Measurements from ENCODE around the gene CHRND. TPM values are rescaled to one million over a fixed set of nuclear protein-coding genes. Genes with fewer than 3 reads are reported as not detected.
A peak's percentile ranks its signal among the peaks of the same experiment; 100 is the strongest.
"Not testable (repeated sequence)": the region's sequence is repeated elsewhere in the genome, so short reads cannot be mapped to it uniquely, and the experiment has no call there.

The CHRND gene
- total RNA-seq, 1 experiment from 2014 or later = not detected

GRCh38 chr2:232545511-232546375, 19.8 kb downstream of the CHRND start:
- no peaks in the 10 kb centered on the region; the same call in 1 of the 2 replicates for H3K36me3 ChIP-seq (replicated peaks; ENCODE audit: control insufficient read depth, insufficient read depth, low read length)
- DNase-seq = no peak
- no peak overlapping the region for H3K4me3 ChIP-seq (ENCODE audit: insufficient read depth, low read depth, low read length)
- H3K27me3 ChIP-seq (ENCODE audit: control insufficient read depth, insufficient read depth, low read length) = no peaks in the 10 kb centered on the region

- Histone ChIP-seq H3K36me3 (replicated peaks; ENCODE audit: control insufficient read depth, insufficient read depth, low read length) (no peaks in the 10 kb centered on the region; the same call in 1 of the 2 replicates), H3K4me3 (ENCODE audit: insufficient read depth, low read depth, low read length) (no peak overlapping the region), H3K27me3 (ENCODE audit: control insufficient read depth, insufficient read depth, low read length) (no peaks in the 10 kb centered on the region)
- no peak for DNase-seq
Observed at GRCh38 chr2:232547991-232548390, 22.0 kb downstream of the CHRND start.

GRCh38 chr2:232549655-232550353, 23.8 kb downstream of the CHRND start:
- no peak for DNase-seq
- Histone ChIP-seq H3K36me3 (replicated peaks; ENCODE audit: control insufficient read depth, insufficient read depth, low read length) (no peaks in the 10 kb centered on the region; the same call in none of the 2 replicates), H3K27me3 (ENCODE audit: control insufficient read depth, insufficient read depth, low read length) (no peaks in the 10 kb centered on the region), H3K4me3 (ENCODE audit: insufficient read depth, low read depth, low read length) (peak overlapping the region; percentile 84)

GRCh38 chr2:232550354-232551249, 24.6 kb downstream of the CHRND start, which contains the start of the genes EIF4E2 and TIGD1:
Gene EIF4E2, plus strand, starts transcription at chr2:232550689. Its CDS starts 36 bp downstream, at chr2:232550725.
Gene TIGD1, minus strand, starts transcription at chr2:232550557. Its CDS starts 675 bp downstream, at chr2:232549882.
- Histone ChIP-seq H3K4me3 (ENCODE audit: insufficient read depth, low read depth, low read length) (peak within 1 kb of the TSS; percentile 84), H3K36me3 (replicated peaks; ENCODE audit: control insufficient read depth, insufficient read depth, low read length) (no peaks in the 10 kb centered on the region; the same call in none of the 2 replicates), H3K27me3 (ENCODE audit: control insufficient read depth, insufficient read depth, low read length) (no peaks in the 10 kb centered on the region)
- peak; percentile 99 for DNase-seq

GRCh38 chr2:232551250-232551638, 25.3 kb downstream of the CHRND start:
- H3K4me3 ChIP-seq (ENCODE audit: insufficient read depth, low read depth, low read length) = peak overlapping the region; percentile 84
- no peak for DNase-seq
- H3K36me3 ChIP-seq (replicated peaks; ENCODE audit: control insufficient read depth, insufficient read depth, low read length) = no peaks in the 10 kb centered on the region; the same call in none of the 2 replicates
- H3K27me3 ChIP-seq (ENCODE audit: control insufficient read depth, insufficient read depth, low read length) = no peaks in the 10 kb centered on the region

GRCh38 chr2:232551776-232552175, 25.8 kb downstream of the CHRND start:
- Histone ChIP-seq H3K36me3 (replicated peaks; ENCODE audit: control insufficient read depth, insufficient read depth, low read length) (peaks cover 1% of the 10 kb centered on the region), H3K27me3 (ENCODE audit: control insufficient read depth, insufficient read depth, low read length) (no peaks in the 10 kb centered on the region), H3K4me3 (ENCODE audit: insufficient read depth, low read depth, low read length) (no peak overlapping the region)
- no peak for DNase-seq

GRCh38 chr2:232556426-232556825, 30.5 kb downstream of the CHRND start:
- Histone ChIP-seq H3K27me3 (ENCODE audit: control insufficient read depth, insufficient read depth, low read length) (no peaks in the 10 kb centered on the region), H3K36me3 (replicated peaks; ENCODE audit: control insufficient read depth, insufficient read depth, low read length) (peaks cover 9% of the 10 kb centered on the region), H3K4me3 (ENCODE audit: insufficient read depth, low read depth, low read length) (no peak overlapping the region)
- no peak for DNase-seq

GRCh38 chr2:232562515-232563151, 36.7 kb downstream of the CHRND start:
- H3K36me3 ChIP-seq (replicated peaks; ENCODE audit: control insufficient read depth, insufficient read depth, low read length) = peaks cover 21% of the 10 kb centered on the region
- no peaks in the 10 kb centered on the region for H3K27me3 ChIP-seq (ENCODE audit: control insufficient read depth, insufficient read depth, low read length)
- no peak overlapping the region for H3K4me3 ChIP-seq (ENCODE audit: insufficient read depth, low read depth, low read length)
- no peak for DNase-seq

GRCh38 chr2:232563580-232563979, 37.6 kb downstream of the CHRND start:
- no peaks in the 10 kb centered on the region for H3K27me3 ChIP-seq (ENCODE audit: control insufficient read depth, insufficient read depth, low read length)
- DNase-seq = no peak
- H3K36me3 ChIP-seq (replicated peaks; ENCODE audit: control insufficient read depth, insufficient read depth, low read length) = peaks cover 26% of the 10 kb centered on the region
- no peak overlapping the region for H3K4me3 ChIP-seq (ENCODE audit: insufficient read depth, low read depth, low read length)

- DNase-seq = no peak
- H3K4me3 ChIP-seq (ENCODE audit: insufficient read depth, low read depth, low read length) = no peak overlapping the region
- H3K27me3 ChIP-seq (ENCODE audit: control insufficient read depth, insufficient read depth, low read length) = no peaks in the 10 kb centered on the region
- H3K36me3 ChIP-seq (replicated peaks; ENCODE audit: control insufficient read depth, insufficient read depth, low read length) = peaks cover 40% of the 10 kb centered on the region
Observed at GRCh38 chr2:232567721-232568120, 41.8 kb downstream of the CHRND start.

GRCh38 chr2:232568161-232568560, 42.2 kb downstream of the CHRND start:
- H3K36me3 ChIP-seq (replicated peaks; ENCODE audit: control insufficient read depth, insufficient read depth, low read length) = peaks cover 41% of the 10 kb centered on the region
- no peak for DNase-seq
- H3K4me3 ChIP-seq (ENCODE audit: insufficient read depth, low read depth, low read length) = no peak overlapping the region
- no peaks in the 10 kb centered on the region for H3K27me3 ChIP-seq (ENCODE audit: control insufficient read depth, insufficient read depth, low read length)

- no peak overlapping the region for H3K4me3 ChIP-seq (ENCODE audit: insufficient read depth, low read depth, low read length)
- peaks cover 37% of the 10 kb centered on the region for H3K36me3 ChIP-seq (replicated peaks; ENCODE audit: control insufficient read depth, insufficient read depth, low read length)
- no peaks in the 10 kb centered on the region for H3K27me3 ChIP-seq (ENCODE audit: control insufficient read depth, insufficient read depth, low read length)
- no peak for DNase-seq
Observed at GRCh38 chr2:232569541-232569940, 43.6 kb downstream of the CHRND start.

GRCh38 chr2:232570481-232570880, 44.5 kb downstream of the CHRND start:
- H3K4me3 ChIP-seq (ENCODE audit: insufficient read depth, low read depth, low read length); DNase-seq; H3K27me3 ChIP-seq (ENCODE audit: control insufficient read depth, insufficient read depth, low read length): not testable (repeated sequence)
- H3K36me3 ChIP-seq (replicated peaks; ENCODE audit: control insufficient read depth, insufficient read depth, low read length) = peaks cover 35% of the 10 kb centered on the region
